ENCODE measurements around the gene NUDT3. TPM values are rescaled to one million over a fixed set of nuclear protein-coding genes. Genes with fewer than 3 reads are reported as not detected.
"Not testable (repeated sequence)": the region's sequence is repeated elsewhere in the genome, so short reads cannot be mapped to it uniquely, and the experiment has no call there.

Gene NUDT3
- total RNA-seq, 1 donor from 2014 or later, result 32.4 TPM

- DNase-seq (ENCODE audit: low spot score), result not testable (repeated sequence)
Measured at GRCh38 chr6:34371865-34372264, 20.6 kb downstream of the NUDT3 start.

DNA sequence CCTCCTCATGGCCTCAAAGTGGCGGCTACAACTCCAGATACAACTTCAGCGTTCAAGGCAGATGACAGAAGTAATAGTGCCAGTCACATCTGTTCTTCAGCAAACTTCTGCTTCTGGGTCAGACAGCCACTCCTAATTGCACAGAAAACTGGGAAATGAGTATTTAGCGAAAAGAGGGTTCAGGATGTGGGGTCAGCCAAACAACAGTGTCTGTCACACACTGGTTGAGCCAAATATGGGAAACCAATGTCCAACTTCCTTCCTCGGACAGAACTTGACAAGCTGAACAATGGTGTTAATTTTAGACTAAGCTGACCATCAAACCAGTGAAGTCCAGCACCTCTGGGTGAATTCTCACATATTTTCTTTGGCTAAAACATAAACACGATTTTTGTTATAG lies 22.1 kb downstream of the NUDT3 start:
- DNase-seq (ENCODE audit: low spot score), result peak; percentile 35

DNA sequence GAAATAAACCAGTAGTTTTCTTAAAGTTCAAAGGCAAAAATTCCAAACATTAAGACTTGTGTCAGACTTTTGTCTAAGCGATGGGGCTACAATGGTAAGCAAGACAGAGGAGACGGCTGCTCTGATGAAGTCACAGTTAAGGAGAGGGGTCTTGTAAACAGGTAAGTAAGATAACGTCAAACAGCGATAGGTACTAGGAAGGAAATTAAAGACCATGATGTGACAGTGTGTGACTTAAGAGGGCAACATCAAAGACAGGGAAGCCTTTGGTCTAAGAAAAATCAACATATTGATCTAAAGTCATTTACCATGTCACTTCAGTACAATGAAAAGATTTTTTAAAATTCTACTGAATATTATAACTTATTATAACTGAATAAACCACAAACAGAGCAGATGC lies 23.1 kb downstream of the NUDT3 start:
- no peak for DNase-seq (ENCODE audit: low spot score)

DNA sequence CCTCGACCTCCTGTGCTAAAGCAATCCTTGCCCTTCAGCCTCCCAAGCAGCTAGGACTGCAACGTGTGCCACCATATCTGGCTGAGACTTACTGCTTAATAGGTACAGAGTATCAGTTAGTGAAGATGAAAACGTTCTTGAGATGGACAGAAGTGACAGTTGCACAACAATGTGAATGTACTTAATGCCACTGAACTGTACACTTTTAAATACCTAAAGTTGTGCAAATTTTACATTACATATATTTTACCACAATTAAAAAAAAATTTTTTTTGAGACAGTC lies 25.9 kb downstream of the NUDT3 start:
- DNase-seq (ENCODE audit: low spot score), result peak; percentile 39

GRCh38 chr6:34365781-34366638 lies 26.5 kb downstream of the NUDT3 start:
- peak; percentile 41 for DNase-seq (ENCODE audit: low spot score)

GRCh38 chr6:34363681-34364075 lies 28.8 kb downstream of the NUDT3 start:
- DNase-seq (ENCODE audit: low spot score), result not testable (repeated sequence)

DNA sequence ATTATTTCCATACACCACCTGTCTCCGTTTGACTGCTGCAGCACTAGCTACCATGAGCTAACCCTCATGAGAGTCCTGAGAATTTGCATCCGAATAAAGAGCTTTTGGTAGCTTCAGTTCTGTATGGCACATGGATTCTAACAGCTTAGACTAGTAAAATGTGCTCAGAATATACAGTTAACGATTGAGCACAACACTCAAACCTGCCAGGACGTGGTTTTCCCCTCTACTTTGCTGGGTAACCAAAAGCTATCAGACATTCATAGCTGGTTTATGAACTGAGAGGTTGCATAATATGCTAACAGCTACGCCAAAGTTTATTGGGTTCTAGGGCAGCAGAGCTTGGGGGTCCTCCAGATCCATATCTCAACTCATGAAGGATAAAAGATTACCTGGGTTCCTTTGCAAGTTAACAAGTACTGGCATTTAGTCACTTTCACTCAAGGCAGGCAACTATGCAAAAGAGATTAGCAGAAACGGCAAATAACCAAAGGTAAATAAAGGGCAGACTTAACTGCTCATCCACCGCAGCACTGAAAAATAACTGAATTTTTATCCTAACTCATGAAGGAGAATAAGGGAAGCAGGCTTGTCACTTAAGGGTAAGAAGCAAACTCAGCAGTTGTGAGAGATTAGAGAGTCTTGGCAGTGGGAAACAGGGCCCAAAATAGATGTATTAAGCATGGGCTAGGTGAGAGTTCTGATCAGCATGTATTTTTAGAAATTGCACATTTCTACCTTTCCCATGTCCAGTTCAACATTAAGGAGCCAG lies 29.4 kb downstream of the NUDT3 start:
- DNase-seq (ENCODE audit: low spot score), result no peak

DNA sequence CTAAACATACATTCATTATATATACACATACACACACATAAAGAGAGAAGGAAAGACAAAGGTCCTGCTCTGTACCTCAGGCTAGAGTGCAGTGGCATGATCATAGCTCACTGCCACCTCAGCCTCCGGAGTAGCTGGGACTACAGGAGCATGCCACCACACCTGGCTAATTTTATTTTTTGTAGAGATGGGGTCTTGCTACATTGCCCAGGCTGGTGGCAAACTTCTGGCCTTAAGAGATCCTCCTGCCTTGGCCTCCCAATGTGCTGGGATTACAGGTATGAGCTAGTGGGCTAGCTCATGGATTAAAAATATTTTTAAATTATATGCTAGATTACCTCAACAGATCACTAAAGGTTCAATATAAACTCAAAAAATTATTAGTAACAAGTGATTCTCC lies 30.3 kb downstream of the NUDT3 start:
- DNase-seq (ENCODE audit: low spot score), result peak; percentile 33

DNA sequence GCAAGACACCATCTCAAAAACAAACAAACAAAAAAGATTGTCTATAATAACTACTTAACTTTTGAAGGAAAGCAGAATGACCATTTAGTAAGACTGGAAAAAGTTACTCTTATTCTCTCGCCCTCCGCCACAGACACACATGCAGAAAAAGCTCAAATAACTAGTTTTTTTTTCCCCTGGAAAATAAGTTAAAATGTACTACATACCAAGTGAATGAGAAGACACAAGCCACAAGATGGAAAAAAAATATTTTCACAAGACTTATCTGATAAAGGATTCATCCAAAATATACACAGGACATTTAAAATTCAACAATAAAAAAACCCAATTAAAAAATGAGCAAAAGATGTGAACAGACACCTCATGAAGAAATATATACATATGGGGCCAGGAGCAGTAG lies 31.9 kb downstream of the NUDT3 start:
- DNase-seq (ENCODE audit: low spot score), result no peak

GRCh38 chr6:34359418-34360158 lies 32.9 kb downstream of the NUDT3 start:
- DNase-seq (ENCODE audit: low spot score), result no peak

GRCh38 chr6:34358389-34358905 lies 34.0 kb downstream of the NUDT3 start:
- DNase-seq (ENCODE audit: low spot score), result no peak

GRCh38 chr6:34357937-34358336 lies 34.5 kb downstream of the NUDT3 start:
- no peak for DNase-seq (ENCODE audit: low spot score)

DNA sequence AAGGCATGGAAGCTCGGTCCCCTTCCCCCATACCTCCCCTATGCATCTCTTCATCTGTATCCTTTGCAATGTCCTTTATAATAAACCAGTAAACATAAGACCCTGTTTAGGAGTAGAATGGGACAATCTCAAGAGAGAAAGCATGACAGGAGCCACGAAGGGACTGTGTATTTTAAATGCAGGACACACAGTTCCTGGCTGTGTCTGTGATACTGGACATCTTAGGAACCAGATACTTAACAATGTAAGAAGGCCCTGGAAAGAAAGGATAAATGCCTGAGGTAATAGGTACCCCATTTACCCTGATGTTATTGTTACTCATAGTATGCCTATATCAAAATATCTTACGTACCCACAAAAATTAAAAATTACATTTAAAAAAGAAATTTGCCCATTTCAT lies 36.6 kb downstream of the NUDT3 start:
- DNase-seq (ENCODE audit: low spot score), result no peak

DNA sequence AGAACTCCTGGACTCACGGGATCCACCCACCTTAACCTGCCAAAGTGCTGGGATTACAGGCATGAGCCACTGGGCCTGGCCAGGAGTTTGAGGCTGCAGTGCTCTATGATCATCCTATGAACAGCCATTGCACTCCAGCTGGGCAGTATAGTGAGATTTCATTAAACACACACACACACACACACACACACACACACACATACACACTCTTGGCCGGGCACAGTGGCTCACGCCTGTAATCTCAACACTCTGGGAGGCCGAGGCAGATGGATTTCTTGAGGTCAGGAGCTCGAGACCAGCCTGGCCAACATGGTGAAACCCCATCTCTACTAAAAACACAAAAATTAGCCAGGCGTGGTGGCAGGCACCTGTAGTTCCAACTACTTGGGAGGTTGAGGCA lies 38.2 kb downstream of the NUDT3 start:
- DNase-seq (ENCODE audit: low spot score), result not testable (repeated sequence)

DNA sequence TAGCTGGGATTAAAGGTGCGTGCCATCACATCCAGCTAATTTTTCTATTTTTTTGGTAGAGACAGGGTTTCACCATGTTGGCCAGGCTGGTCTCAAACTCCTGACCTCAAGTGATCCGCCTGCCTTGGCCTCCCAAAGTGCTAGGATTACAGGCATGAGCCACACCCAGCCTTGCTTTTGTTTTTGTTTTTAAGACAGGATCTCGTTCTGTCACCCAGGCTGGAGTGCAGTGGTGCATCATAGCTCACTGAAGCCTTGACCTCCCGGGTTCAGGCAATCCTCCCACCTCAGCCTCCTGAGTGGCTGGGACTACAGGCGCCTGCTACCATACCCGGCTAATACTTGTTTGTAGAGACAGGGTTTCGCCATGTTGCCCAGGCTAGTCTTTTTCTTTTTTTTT lies 38.9 kb downstream of the NUDT3 start:
- not testable (repeated sequence) for DNase-seq (ENCODE audit: low spot score)

DNA sequence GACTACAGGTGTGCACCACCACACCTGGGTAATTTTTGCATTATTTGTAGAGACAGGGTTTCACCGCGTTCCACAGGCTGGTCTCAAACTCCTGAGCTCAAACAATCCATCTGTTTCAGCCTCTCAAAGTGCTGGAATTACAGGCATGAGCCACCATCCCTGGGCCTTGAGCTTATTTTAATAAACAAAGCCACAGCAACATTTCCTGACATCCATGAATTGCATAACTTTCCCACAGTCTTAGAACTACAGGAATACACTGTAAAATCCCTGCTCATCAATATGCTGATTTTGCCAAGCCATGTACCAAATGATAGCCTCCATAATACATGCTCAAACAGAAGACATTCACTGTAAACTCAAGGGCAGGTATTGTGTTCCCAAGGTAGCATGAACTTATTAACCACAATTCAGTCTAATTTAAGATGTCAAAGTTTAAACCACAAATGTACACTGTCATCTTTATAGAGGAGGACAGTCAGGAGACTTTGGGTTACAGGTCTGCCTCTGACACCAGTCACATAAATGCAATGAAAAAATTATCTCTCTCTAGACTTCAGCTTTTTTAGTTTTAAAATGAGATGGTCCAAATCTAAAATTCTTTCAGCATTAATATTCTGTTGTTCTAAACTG lies 40.0 kb downstream of the NUDT3 start:
- no peak for DNase-seq (ENCODE audit: low spot score)

- DNase-seq (ENCODE audit: low spot score), result no peak
Measured at GRCh38 chr6:34350934-34351217, 41.6 kb downstream of the NUDT3 start.

DNA sequence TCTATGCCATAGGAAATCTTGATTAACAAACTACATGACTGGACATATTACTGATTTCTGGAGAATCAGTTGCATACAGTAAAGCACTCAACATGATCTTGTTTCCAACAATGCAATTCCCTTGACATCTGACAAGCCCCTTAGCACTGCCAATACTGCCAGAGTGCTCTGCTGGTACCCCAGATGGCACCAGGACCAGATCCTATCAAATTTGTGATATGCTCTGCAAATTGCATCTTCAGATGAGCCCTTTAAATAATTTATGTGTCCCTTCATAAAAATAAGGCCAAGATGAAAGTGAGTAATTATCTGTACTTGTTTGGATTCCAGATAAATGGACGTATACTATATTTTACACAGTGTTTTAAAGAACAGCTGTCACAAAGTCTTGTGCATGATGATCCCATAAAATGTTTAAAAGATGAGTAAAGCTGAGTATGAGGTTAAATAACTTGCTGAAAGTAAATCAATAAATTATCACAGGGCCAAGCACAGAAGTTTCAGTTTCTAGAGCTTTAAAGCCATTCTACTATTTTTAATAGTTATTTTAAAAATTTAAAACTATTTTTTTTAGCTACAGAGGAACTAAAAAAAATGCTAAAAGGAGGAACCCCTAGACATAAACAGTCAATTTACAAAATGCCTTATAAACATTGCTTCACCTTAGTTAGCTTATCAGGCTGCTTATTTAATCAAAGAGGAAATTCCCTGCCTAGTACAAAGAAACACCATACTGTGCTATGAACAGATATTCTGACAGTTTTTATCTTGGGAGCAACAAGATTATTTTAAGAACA lies 42.1 kb downstream of the NUDT3 start:
- no peak for DNase-seq (ENCODE audit: low spot score)

DNA sequence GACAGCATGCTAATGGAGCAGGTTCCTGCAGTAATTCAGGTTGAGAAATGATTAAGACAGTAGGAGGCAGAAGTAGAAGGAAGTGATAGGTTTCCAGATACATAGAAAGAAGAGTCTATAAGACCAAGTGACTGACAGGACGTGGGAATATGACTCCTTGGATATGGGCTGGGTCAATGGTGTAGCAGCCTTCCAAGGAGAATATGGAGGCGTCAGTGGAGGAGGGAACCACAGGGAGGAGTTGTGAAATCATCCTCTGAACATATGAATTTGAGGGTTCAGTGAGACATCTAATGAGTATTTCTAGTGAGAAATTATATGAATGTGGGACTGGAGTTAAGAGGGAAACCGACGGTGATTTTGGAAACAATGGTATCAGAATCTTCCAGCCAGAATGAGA lies 43.3 kb downstream of the NUDT3 start:
- no peak for DNase-seq (ENCODE audit: low spot score)

- DNase-seq (ENCODE audit: low spot score), result no peak
Measured at GRCh38 chr6:34347303-34347702, 45.2 kb downstream of the NUDT3 start.
